ENCODE data around the gene NCAPD2.

DNA sequence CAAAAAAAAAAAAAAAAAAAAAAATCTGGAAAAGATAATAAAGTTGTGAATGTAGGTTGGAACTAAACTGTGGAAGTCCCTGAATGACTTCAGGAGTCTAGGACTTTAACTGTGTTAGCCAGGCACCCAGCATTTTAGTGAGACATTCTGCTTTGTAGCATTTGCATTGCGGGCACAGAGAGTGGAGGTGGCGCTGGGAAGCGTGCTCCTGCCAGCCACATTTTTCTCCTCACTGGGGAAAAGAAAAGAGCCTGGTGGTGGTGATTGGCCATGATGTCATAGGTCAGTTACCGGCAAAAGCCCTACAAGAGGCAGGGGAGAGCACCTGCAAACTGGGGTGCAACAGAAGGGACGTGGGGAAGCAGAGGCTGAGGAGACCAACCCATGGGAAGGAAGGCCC is 30.7 kb downstream of the NCAPD2 start:
- TF ChIP-seq, protein P1, sequence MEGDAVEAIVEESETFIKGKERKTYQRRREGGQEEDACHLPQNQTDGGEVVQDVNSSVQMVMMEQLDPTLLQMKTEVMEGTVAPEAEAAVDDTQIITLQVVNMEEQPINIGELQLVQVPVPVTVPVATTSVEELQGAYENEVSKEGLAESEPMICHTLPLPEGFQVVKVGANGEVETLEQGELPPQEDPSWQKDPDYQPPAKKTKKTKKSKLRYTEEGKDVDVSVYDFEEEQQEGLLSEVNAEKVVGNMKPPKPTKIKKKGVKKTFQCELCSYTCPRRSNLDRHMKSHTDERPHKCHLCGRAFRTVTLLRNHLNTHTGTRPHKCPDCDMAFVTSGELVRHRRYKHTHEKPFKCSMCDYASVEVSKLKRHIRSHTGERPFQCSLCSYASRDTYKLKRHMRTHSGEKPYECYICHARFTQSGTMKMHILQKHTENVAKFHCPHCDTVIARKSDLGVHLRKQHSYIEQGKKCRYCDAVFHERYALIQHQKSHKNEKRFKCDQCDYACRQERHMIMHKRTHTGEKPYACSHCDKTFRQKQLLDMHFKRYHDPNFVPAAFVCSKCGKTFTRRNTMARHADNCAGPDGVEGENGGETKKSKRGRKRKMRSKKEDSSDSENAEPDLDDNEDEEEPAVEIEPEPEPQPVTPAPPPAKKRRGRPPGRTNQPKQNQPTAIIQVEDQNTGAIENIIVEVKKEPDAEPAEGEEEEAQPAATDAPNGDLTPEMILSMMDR (IDR thresholded peaks at IDR 0.05): no peak
- no peak for TF ChIP-seq POLR2A (IDR thresholded peaks at IDR 0.05)
